Skeletal muscle satellite cell (primary cell): ENCODE results near the gene SH3GL3. TPM values are rescaled to one million over a fixed set of nuclear protein-coding genes. Genes with fewer than 3 reads are reported as not detected.

Source experiments
- H3K27me3 ChIP-seq: 2 replicates; pipeline ENCODE4 v1.7.0; 2013; ENCODE audit warnings: low read length; ENCODE audit not compliant: control insufficient read depth, insufficient read depth
- H3K36me3 ChIP-seq: 2 replicates; pipeline ENCODE4 v1.7.0; 2013; ENCODE audit warnings: mild to moderate bottlenecking, control low read depth, low read length; ENCODE audit not compliant: insufficient read depth
- H3K4me1 ChIP-seq: 2 replicates; pipeline ENCODE4 v1.7.0; 2013; ENCODE audit warnings: low read length; ENCODE audit not compliant: control insufficient read depth, insufficient read depth
- H3K4me2 ChIP-seq: 2 replicates; pipeline ENCODE4 v1.7.0; 2013; ENCODE audit warnings: mild to moderate bottlenecking, low read length
- H3K4me3 ChIP-seq: 2 replicates; pipeline ENCODE4 v1.7.0; 2013; ENCODE audit warnings: low read length
- H3K9ac ChIP-seq: 2 replicates; pipeline ENCODE4 v1.7.0; 2013; ENCODE audit warnings: mild to moderate bottlenecking, low read depth, low read length, moderate library complexity
- H3K9me3 ChIP-seq: replicated peaks from 2 replicates; pipeline ENCODE4 v1.7.0; 2013; ENCODE audit warnings: mild to moderate bottlenecking, control low read depth, low read length
- total RNA-seq: library from RNA; depleted of rRNA; stranded (reverse); fragments of >200 nt; gene quantifications from 2 replicates; pipeline ENCODE4 v1.2.3, GENCODE V29; 2012; rRNA removed

The SH3GL3 gene
- total RNA-seq, result not detected in 2 replicates

- Histone ChIP-seq H3K27me3 (peaks cover 25% of the 10 kb centered on the region), H3K4me3 (peak within 1 kb of the TSS; percentile 69), H3K4me2 (peak within 1 kb of the TSS; percentile 85), H3K4me1 (peaks cover 9% of the 10 kb centered on the region), H3K36me3 (no peaks in the 10 kb centered on the region), H3K9ac (peak within 1 kb of the TSS; percentile 4), H3K9me3 (no peaks in the 10 kb centered on the region)
These were observed at the start of gene SH3GL3 for GRCh38 chr15:83446904-83447709. Gene SH3GL3, plus strand, starts transcription at chr15:83447341. Its CDS starts 193 bp downstream, at chr15:83447534.

DNA sequence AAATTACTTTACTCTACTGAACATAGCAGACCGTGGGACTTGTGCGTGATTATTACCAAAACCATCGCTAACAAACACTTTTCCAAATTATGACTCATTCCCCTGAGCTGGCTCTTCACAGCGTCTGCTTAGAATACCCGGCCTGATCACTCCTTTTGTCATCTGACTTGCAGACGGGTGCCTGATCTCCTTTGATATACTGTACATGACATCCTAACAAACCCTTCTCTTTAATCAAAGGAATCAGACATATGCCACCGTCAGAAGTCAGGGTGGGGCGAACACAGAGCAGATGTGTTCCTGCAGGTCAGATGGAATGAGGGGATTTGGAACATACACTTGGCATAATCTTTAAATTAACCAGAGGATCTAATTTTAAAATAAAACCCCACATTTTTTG is 48.5 kb upstream of the SH3GL3 start:
- Histone ChIP-seq H3K4me1 (peaks cover 7% of the 10 kb centered on the region), H3K4me2 (peak overlapping the region; percentile 15), H3K36me3 (no peaks in the 10 kb centered on the region), H3K9ac (no peak overlapping the region), H3K9me3 (no peaks in the 10 kb centered on the region), H3K27me3 (peaks cover 16% of the 10 kb centered on the region), H3K4me3 (no peak overlapping the region)

GRCh38 chr15:83404121-83404520 is 43.0 kb upstream of the SH3GL3 start:
- H3K36me3 ChIP-seq, result no peaks in the 10 kb centered on the region
- peaks cover 17% of the 10 kb centered on the region for H3K27me3 ChIP-seq
- H3K4me1 ChIP-seq, result no peaks in the 10 kb centered on the region
- H3K9ac ChIP-seq, result no peak overlapping the region
- no peak overlapping the region for H3K4me3 ChIP-seq
- H3K9me3 ChIP-seq, result no peaks in the 10 kb centered on the region
- no peak overlapping the region for H3K4me2 ChIP-seq

DNA sequence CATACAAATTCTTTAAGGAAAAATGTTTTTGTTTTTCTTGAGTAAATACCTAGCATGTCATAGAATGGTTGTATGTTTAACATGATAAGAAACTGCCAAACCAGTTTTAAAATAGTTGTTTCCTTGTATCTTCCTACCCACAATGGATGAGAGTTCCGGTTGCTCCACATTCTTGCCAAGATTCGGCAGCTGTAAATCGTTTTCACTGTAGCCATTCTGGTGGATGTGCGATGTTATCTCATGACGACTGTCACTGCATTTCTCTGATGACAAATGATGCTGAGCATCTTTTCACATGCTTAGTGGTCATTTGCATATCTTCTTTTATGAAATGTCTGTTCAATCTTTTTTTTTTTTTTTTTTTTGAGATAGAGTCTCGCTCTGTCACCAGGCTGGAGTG is 36.6 kb upstream of the SH3GL3 start:
- H3K27me3 ChIP-seq, result peaks cover 3% of the 10 kb centered on the region
- no peaks in the 10 kb centered on the region for H3K4me1 ChIP-seq
- H3K36me3 ChIP-seq, result no peaks in the 10 kb centered on the region
- H3K9ac ChIP-seq, result no peak overlapping the region
- H3K4me2 ChIP-seq, result no peak overlapping the region
- no peak overlapping the region for H3K4me3 ChIP-seq
- H3K9me3 ChIP-seq, result no peaks in the 10 kb centered on the region

GRCh38 chr15:83413054-83413719 is 34.0 kb upstream of the SH3GL3 start:
- Histone ChIP-seq H3K27me3 (peaks cover 3% of the 10 kb centered on the region), H3K9ac (no peak overlapping the region), H3K4me3 (no peak overlapping the region), H3K4me2 (no peak overlapping the region), H3K9me3 (no peaks in the 10 kb centered on the region), H3K4me1 (no peaks in the 10 kb centered on the region), H3K36me3 (no peaks in the 10 kb centered on the region)

- Histone ChIP-seq H3K9ac (no peak overlapping the region), H3K36me3 (no peaks in the 10 kb centered on the region), H3K4me2 (no peak overlapping the region), H3K4me1 (no peaks in the 10 kb centered on the region), H3K4me3 (no peak overlapping the region), H3K27me3 (peaks cover 14% of the 10 kb centered on the region), H3K9me3 (no peaks in the 10 kb centered on the region)
These were observed 25.1 kb upstream of the SH3GL3 start for GRCh38 chr15:83422081-83422480.

DNA sequence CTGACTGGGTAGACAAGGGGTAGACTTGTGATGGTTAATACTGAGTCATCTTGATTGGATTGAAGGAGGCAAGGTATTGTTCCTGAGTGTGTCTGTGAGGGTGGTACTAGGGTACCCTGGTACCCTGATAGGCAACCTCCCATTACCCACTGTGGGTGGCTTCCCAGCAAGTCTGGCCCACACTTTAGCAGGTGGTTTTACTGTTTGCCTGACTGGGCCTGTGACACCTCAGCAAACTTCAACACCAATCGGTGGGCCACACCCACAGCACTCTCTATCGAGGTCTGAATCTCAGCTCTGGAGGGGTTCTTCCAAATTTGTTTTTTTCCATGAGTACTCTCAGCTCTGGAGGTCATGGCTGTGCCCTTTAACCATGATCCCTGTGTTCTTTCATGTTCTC is 24.6 kb upstream of the SH3GL3 start:
- Histone ChIP-seq H3K36me3 (no peaks in the 10 kb centered on the region), H3K4me2 (no peak overlapping the region), H3K4me1 (no peaks in the 10 kb centered on the region), H3K9me3 (no peaks in the 10 kb centered on the region), H3K4me3 (no peak overlapping the region), H3K9ac (no peak overlapping the region), H3K27me3 (peaks cover 14% of the 10 kb centered on the region)

- peaks cover 14% of the 10 kb centered on the region for H3K27me3 ChIP-seq
- H3K36me3 ChIP-seq, result no peaks in the 10 kb centered on the region
- H3K4me3 ChIP-seq, result no peak overlapping the region
These were observed 23.0 kb upstream of the SH3GL3 start for GRCh38 chr15:83424101-83424500.

DNA sequence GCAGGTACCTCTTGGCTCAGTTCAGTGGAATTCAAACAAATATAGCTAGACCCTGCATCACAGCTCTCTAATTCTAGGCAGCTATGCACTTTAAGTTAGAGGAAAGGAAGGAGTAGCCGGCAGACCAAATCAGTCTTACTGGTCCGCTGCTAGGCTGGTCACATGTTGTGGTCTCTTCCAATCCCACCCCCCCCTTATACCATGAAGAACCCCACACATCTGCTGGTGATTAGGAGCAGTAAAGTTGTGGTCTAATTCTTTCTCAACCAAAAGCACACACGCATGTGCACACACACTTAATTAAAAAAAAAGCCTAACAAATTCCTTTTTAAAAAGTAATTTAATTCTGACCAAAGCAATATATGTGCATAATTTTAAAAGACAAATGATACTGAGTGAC is 16.7 kb upstream of the SH3GL3 start:
- H3K4me3 ChIP-seq, result no peak overlapping the region
- H3K4me1 ChIP-seq, result no peaks in the 10 kb centered on the region
- H3K9ac ChIP-seq, result no peak overlapping the region
- no peaks in the 10 kb centered on the region for H3K27me3 ChIP-seq
- no peaks in the 10 kb centered on the region for H3K36me3 ChIP-seq
- H3K9me3 ChIP-seq, result no peaks in the 10 kb centered on the region
- no peak overlapping the region for H3K4me2 ChIP-seq

More at GRCh38 chr15:83424101-83424500, 23.0 kb upstream of the SH3GL3 start:
- Histone ChIP-seq H3K9ac (no peak overlapping the region), H3K9me3 (no peaks in the 10 kb centered on the region), H3K4me2 (no peak overlapping the region), H3K4me1 (no peaks in the 10 kb centered on the region)

DNA sequence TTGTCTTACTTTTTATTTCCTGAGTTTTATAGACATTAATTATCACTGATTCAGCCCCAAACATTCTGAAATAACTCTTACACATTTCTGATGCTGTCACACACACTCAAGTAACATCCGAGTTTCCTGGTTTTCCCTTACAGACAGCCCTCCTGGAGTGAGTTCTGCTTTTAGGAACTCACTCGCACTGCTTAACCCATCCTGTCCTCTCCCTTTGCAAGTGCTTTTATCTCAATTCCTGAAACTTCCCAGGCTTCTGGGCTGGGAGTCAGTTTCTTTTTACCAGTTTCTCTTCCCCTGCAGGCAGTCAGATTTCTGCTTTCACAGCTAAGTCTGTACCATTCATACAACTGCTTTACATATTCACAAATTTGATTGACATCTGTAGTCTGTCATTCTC is 15.6 kb upstream of the SH3GL3 start:
- H3K9me3 ChIP-seq, result no peaks in the 10 kb centered on the region
- no peak overlapping the region for H3K9ac ChIP-seq
- no peaks in the 10 kb centered on the region for H3K4me1 ChIP-seq
- no peak overlapping the region for H3K4me3 ChIP-seq
- no peak overlapping the region for H3K4me2 ChIP-seq
- no peaks in the 10 kb centered on the region for H3K36me3 ChIP-seq
- H3K27me3 ChIP-seq, result no peaks in the 10 kb centered on the region

DNA sequence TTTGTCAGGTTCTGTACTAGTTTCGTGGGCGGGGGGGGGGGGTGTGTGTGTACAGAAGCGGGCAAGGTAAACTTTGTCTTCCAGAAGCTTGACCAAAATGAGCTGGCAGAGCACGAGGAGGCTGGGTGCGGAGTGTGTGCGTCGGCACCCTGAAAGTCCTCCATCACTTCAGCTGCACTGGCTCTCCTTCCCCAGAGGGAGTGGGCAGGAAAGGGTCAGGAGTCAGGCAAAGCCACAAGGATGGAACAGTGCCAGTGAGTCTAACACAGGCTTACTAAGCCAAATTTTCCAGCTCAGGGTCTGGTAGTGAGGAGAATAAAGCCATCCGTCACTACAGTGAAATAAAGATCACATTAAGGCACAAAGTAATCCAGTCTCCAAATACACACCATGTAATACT is 11.9 kb upstream of the SH3GL3 start:
- no peaks in the 10 kb centered on the region for H3K27me3 ChIP-seq
- no peaks in the 10 kb centered on the region for H3K4me1 ChIP-seq
- no peak overlapping the region for H3K9ac ChIP-seq
- no peak overlapping the region for H3K4me2 ChIP-seq
- H3K9me3 ChIP-seq, result no peaks in the 10 kb centered on the region
- H3K36me3 ChIP-seq, result no peaks in the 10 kb centered on the region
- H3K4me3 ChIP-seq, result no peak overlapping the region

GRCh38 chr15:83435782-83436181 is 11.4 kb upstream of the SH3GL3 start:
- H3K4me3 ChIP-seq, result no peak overlapping the region
- H3K9me3 ChIP-seq, result no peaks in the 10 kb centered on the region
- no peak overlapping the region for H3K4me2 ChIP-seq
- no peaks in the 10 kb centered on the region for H3K4me1 ChIP-seq
- H3K36me3 ChIP-seq, result no peaks in the 10 kb centered on the region
- H3K9ac ChIP-seq, result no peak overlapping the region
- no peaks in the 10 kb centered on the region for H3K27me3 ChIP-seq
